Ishikawa (cell line): ENCODE results near the gene CEP295NL.

Experiments used
- CEBPB ChIP-seq: IDR thresholded peaks from 2 replicates; pipeline ENCODE4 v1.6.1; 2012
- CREB1 ChIP-seq: IDR thresholded peaks from 2 replicates; pipeline ENCODE4 v1.6.1; 2012; ENCODE audit warnings: low read depth
- EGR1 ChIP-seq: IDR thresholded peaks from 2 replicates; pipeline ENCODE4 v1.6.1; 2012
- EP300 ChIP-seq: IDR thresholded peaks from 2 replicates; pipeline ENCODE4 v1.6.1; 2012; ENCODE audit warnings: borderline replicate concordance
- FOXM1 ChIP-seq: IDR thresholded peaks from 2 replicates; pipeline ENCODE4 v1.6.1; 2012; ENCODE audit warnings: low read depth, borderline replicate concordance
- MAX ChIP-seq: IDR thresholded peaks from 2 replicates; pipeline ENCODE4 v1.6.1; 2012
- NFIC ChIP-seq: IDR thresholded peaks from 2 replicates; pipeline ENCODE4 v1.6.1; 2012
- RAD21 ChIP-seq: IDR thresholded peaks from 2 replicates; pipeline ENCODE4 v1.6.1; 2012; ENCODE audit warnings: low read depth
- REST ChIP-seq: IDR thresholded peaks from 2 replicates; pipeline ENCODE4 v1.6.1; 2012; ENCODE audit warnings: low read depth, mild to moderate bottlenecking
- TAF1 ChIP-seq: IDR thresholded peaks from 2 replicates; pipeline ENCODE4 v1.6.1; 2012; ENCODE audit warnings: low read depth, mild to moderate bottlenecking
- TCF12 ChIP-seq: IDR thresholded peaks from 2 replicates; pipeline ENCODE4 v1.6.1; 2012; ENCODE audit warnings: low read depth
- TEAD4 ChIP-seq: IDR thresholded peaks from 2 replicates; pipeline ENCODE4 v1.6.1; 2012
- YY1 ChIP-seq: IDR thresholded peaks from 2 replicates; pipeline ENCODE4 v1.6.1; 2012; ENCODE audit warnings: low read depth
- ZBTB7A ChIP-seq: IDR thresholded peaks from 2 replicates; pipeline ENCODE4 v1.6.1; 2012; ENCODE audit warnings: low read depth
- TF ChIP-seq, protein P1 (sequence below): IDR thresholded peaks from 2 replicates; pipeline ENCODE4 v1.6.1; 2012

CEP295NL gene

DNA sequence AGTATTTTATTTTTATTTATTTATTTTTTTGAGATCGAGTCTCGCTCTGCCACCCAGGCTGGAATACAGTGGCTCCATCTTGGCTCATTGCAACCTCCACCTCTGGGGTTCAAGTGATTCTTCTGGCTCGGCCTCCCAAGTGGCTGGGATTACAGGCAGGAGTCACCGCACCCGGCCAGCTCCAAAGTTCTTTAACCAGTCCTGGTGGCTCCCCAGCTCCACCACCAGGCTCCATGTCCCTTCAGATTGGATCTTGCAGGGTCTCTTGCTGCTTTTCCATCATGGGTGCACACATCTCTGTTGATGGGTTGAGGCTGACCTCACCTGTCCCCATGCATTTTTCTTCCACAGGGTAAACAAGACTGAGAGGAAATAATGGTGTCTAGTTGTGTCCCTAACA is 54.0 kb downstream of the CEP295NL start:
- TF ChIP-seq EP300 (no peak), CREB1 (no peak), RAD21 (no peak)

DNA sequence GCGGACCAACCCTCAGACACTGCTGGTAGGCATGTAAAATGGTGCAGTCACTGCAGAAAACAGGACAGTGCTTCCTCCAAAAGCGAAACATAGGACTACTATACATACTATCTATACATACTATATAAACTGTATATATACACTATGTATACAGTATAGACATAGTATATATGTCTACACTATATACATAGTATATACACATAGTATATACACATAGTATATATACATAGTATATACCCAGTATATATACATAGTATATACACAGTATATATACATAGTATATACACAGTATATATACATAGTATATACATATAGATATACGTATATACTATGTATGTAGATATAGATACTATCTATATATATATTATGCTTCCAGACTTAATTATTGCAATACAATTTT is 55.9 kb downstream of the CEP295NL start:
- no peak for TF ChIP-seq EP300
- TF ChIP-seq FOXM1 = no peak
- TF ChIP-seq YY1 = no peak
- TF ChIP-seq ZBTB7A = no peak
- TF ChIP-seq TAF1 = no peak
- TF ChIP-seq, protein P1, sequence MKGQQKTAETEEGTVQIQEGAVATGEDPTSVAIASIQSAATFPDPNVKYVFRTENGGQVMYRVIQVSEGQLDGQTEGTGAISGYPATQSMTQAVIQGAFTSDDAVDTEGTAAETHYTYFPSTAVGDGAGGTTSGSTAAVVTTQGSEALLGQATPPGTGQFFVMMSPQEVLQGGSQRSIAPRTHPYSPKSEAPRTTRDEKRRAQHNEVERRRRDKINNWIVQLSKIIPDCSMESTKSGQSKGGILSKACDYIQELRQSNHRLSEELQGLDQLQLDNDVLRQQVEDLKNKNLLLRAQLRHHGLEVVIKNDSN = no peak

- no peak for TF ChIP-seq YY1
- no peak for TF ChIP-seq NFIC
- no peak for TF ChIP-seq EP300
- TF ChIP-seq RAD21 = no peak
- TF ChIP-seq, protein P1 = no peak
- no peak for TF ChIP-seq TAF1
- TF ChIP-seq EGR1 = no peak
- TF ChIP-seq CREB1 = no peak
- no peak for TF ChIP-seq TCF12
- TF ChIP-seq TEAD4 = no peak
- TF ChIP-seq REST = no peak
- no peak for TF ChIP-seq MAX
- TF ChIP-seq FOXM1 = no peak
- no peak for TF ChIP-seq CEBPB
- no peak for TF ChIP-seq ZBTB7A
These were observed 58.5 kb downstream of the CEP295NL start for GRCh38 chr17:78844301-78845005.

DNA sequence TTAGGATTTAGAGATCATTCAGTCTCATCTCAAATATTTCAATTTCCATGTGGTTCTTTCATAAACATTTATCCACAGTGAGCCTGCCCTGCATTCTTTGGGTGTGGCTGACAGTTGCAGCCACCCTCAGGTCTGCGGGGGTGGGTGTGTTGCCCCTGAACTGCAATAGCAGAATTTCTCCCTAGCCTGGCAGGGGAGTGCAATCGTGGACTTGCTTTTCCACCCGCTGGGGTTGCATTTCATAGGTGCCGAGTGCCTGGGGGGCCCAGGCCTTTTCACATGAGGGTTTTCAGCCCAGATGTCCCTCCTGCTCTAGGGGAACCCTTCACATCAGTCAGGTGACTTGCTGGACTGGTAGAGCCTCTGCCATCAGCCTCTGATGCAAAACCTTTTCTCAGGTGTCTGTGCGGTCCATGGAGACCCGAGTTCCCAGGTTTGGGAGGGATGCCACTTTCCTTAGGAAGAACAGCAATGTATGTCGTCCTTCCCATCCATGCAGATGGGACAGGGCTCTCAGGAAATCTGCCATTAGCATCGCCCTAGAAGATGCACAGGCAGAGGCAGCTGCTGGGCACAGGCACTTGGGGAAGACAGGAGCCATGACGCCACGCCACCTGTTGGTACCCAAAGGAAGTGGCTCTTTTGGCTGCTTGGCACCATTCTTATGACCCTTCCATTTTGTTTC is 60.0 kb downstream of the CEP295NL start:
- TF ChIP-seq CEBPB = no peak
- no peak for TF ChIP-seq REST
- peak; percentile 42; the same call in 1 of the 2 replicates for TF ChIP-seq RAD21
- peak; percentile 71 for TF ChIP-seq YY1

- TF ChIP-seq CREB1 (peak; percentile 99), MAX (peak; percentile 100), REST (no peak), TAF1 (peak; percentile 85), EP300 (no peak), EGR1 (0 out of 2 replicates have a peak, but pooled peaks have one; percentile 26), TCF12 (peak; percentile 76), TEAD4 (peak; percentile 24; the same call in 1 of the 2 replicates), ZBTB7A (0 out of 2 replicates have a peak, but pooled peaks have one; percentile 39), YY1 (peak; percentile 22; the same call in 1 of the 2 replicates), CEBPB (0 out of 2 replicates have a peak, but pooled peaks have one; percentile 5), FOXM1 (0 out of 2 replicates have a peak, but pooled peaks have one; percentile 27), NFIC (no peak)
- TF ChIP-seq, protein P1 = peak; percentile 90
These were observed 62.0 kb downstream of the CEP295NL start, which contains the start of gene USP36 for GRCh38 chr17:78840780-78841611. Gene USP36, minus strand, starts transcription at chr17:78840814. Its CDS starts 4,451 bp downstream, at chr17:78836363.
